Naive thymus-derived CD8-positive, alpha-beta T cell (primary cell): ENCODE data around the gene FTHL17. TPM values are rescaled to one million over a fixed set of nuclear protein-coding genes. Genes with fewer than 3 reads are reported as not detected.

Source experiments
- ATAC-seq, 2 donors: fragments of 150-1000 bp; cut with Tn5 transposase in 1 of 2; sonication (Bioruptor Pico), chemical (Tn5 transposase) in 1 of 2; 1 replicate in 1 of 2; 2 replicates in 1 of 2; pipeline ENCODE4 v1.10.0; 2021; ENCODE audit warnings: mild to moderate bottlenecking in 2 of 2, moderate library complexity in 2 of 2
- POLR2A ChIA-PET: fragments of 350-600 bp; sonication (Branson Sonifier 250); formaldehyde crosslinking; loops from one replicate; lab custom pipeline; 2021; ENCODE audit warnings: antibody characterized with exemption; lab: Charles Lee
- DNase-seq, 10 donors: peaks; one replicate each; pipeline versions ENCODE4 v3.0.0 to v3.0.0-alpha.2; 2020 to 2022
- H3K27ac Mint-ChIP-seq, 10 donors: one replicate each; pipeline ENCODE4 v1.8.0; 2020 to 2022; ENCODE audit warnings: mild to moderate bottlenecking in 10 of 10, mixed read lengths in 10 of 10, moderate library complexity in 4 of 10, inconsistent platforms in 1 of 10
- H3K27me3 Mint-ChIP-seq, 5 donors: one replicate each; pipeline ENCODE4 v1.8.0; 2021 to 2022; ENCODE audit warnings: mixed read lengths in 5 of 5
- H3K36me3 Mint-ChIP-seq, 3 donors: one replicate each; pipeline ENCODE4 v1.8.0; 2020 to 2022; ENCODE audit warnings: mixed read lengths in 3 of 3, mild to moderate bottlenecking in 2 of 3, inconsistent platforms in 1 of 3
- H3K4me1 Mint-ChIP-seq, 4 donors: one replicate each; pipeline ENCODE4 v1.8.0; 2021 to 2022; ENCODE audit warnings: mixed read lengths in 4 of 4
- H3K4me3 Mint-ChIP-seq, 10 donors: one replicate each; pipeline ENCODE4 v1.8.0; 2020 to 2022; ENCODE audit warnings: mild to moderate bottlenecking in 10 of 10, mixed read lengths in 10 of 10, moderate library complexity in 6 of 10, inconsistent platforms in 1 of 10
- H3K9me3 Mint-ChIP-seq, 9 donors: one replicate each; pipeline ENCODE4 v1.8.0; 2020 to 2022; ENCODE audit warnings: mixed read lengths in 9 of 9, mild to moderate bottlenecking in 3 of 9, inconsistent platforms in 1 of 9, moderate library complexity in 1 of 9
- polyA plus RNA-seq, 3 donors: library from polyadenylated mRNA; unstranded; fragments of 300-500 nt; fragmentation: Illumina TruSeq; gene quantifications; one replicate each; pipeline ENCODE4 v1.2.3, GENCODE V29; 2021
- total RNA-seq, 8 experiments: library from RNA in 2 of 8; stranded (reverse) in 2 of 8; gene quantifications; one replicate each; pipeline ENCODE4 v1.2.3 and lab custom pipeline; 2021 to 2026

FTHL17 gene
- total and polyA plus RNA-seq, 5 experiments from 2014 or later: not detected

DNA sequence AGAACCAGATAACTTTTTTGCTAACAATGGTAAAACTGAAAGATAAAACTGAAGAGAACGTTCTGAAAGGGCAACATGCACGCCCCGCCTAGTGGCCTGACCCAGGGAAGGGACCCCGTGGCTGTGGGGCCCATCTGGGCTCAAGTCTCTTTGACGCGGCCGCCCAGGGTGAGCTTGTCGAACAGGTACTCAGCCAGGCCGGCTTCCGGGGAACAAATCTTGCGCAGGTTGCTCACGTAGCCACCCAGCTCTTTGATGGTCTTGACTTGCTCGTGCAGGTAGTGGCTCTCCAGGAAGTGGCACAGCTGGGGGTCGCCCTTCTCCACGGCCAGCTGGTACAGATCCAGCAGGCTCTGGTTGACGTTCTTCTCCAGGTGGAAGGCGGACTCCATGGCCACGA, 579 bp downstream of the FTHL17 start:
- H3K4me3 Mint-ChIP-seq: no peak overlapping the region
- H3K27ac Mint-ChIP-seq: no peak overlapping the region

DNA sequence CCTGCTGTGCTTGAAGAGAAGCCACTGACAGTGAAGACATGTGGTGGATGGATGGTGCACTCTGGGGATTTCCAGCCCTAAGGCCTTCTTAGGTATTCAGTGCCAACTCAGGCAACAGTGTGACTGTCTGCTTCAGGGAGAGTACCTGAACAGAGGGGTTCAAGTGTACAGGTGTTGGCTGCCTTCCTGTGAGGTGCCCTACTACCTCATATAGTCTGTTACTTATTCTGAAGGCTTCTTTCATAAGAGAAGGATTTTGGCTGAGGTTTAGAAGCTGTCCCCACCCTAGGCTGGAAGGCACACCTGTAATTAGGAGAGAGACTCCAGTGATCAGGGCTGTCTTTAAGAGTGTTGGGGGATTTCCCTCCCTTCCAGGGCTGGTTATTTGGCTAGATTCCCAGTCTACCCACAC, 1.8 kb downstream of the FTHL17 start:
- ATAC-seq (no peak), DNase-seq (no peak)
- POLR2A ChIA-PET: no interaction called here
- Mint-ChIP-seq H3K36me3 (peaks cover 0 to 5% (median 0%) of the 10 kb centered on the region in 3 donors), H3K27ac (no peak overlapping the region), H3K27me3 (no peaks in the 10 kb centered on the region), H3K4me3 (no peak overlapping the region), H3K9me3 (peaks cover 0 to 16% (median 4%) of the 10 kb centered on the region in 9 donors), H3K4me1 (no peaks in the 10 kb centered on the region)

More for the DNA sequence above, 579 bp downstream of the FTHL17 start:
- Mint-ChIP-seq H3K9me3 (peaks cover 0 to 20% (median 6%) of the 10 kb centered on the region in 9 donors), H3K4me1 (no peaks in the 10 kb centered on the region), H3K27me3 (no peaks in the 10 kb centered on the region), H3K36me3 (peaks cover 0 to 5% (median 0%) of the 10 kb centered on the region in 3 donors)
- DNase-seq (no peak), ATAC-seq (no peak)
- POLR2A ChIA-PET: no interaction called here

DNA sequence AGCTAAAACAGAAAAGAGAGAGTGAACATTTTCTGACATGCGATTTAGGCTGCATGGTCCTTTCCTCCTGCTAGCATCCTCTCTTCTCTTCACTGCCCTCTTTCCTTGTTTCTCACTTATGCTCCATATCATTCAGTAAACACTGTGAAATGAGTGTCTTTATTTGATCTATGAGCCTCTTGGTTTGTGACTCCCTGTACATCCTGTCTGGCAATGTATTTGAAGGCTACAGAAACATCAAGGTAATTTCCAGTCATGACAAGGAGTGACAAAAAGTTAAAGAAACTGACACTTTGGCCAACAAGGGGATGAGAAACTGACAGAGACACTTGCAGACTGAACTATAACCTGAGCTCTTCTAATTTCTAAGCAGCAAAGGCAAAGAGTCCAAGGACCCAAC, 8.7 kb downstream of the FTHL17 start:
- H3K36me3 Mint-ChIP-seq: no peaks in the 10 kb centered on the region
- peaks cover 0 to 3% (median 0%) of the 10 kb centered on the region in 9 donors for H3K9me3 Mint-ChIP-seq
- no peak overlapping the region for H3K27ac Mint-ChIP-seq
- ATAC-seq (no peak), DNase-seq (no peak)
- POLR2A ChIA-PET: no interaction called here
- H3K27me3 Mint-ChIP-seq: no peaks in the 10 kb centered on the region
- H3K4me1 Mint-ChIP-seq: no peaks in the 10 kb centered on the region
- H3K4me3 Mint-ChIP-seq: no peak overlapping the region

DNA sequence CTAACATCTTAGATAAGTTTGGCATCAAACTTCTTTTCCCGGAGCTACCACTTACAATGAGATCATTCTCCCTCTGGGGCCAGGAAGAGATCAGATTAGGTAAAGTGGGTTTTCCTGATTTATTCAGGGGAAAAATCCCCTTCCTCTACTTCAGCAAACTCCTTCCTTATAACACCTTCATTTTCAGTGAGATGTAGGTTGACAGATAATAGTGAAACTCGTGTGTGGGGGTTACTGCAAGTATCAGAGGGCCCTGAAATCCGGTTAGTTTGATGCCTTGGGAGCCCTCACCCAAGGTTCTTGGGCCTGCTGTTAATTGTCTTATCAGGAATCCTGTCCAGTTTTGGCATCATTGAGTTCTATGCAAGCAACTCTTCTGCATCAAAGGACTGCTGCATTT, 10.8 kb downstream of the FTHL17 start:
- no peaks in the 10 kb centered on the region for H3K36me3 Mint-ChIP-seq
- H3K27me3 Mint-ChIP-seq: no peaks in the 10 kb centered on the region
- H3K4me1 Mint-ChIP-seq: no peaks in the 10 kb centered on the region
- no peak overlapping the region for H3K4me3 Mint-ChIP-seq
- POLR2A ChIA-PET: no interaction called here
- DNase-seq: no peak
- H3K27ac Mint-ChIP-seq: no peak overlapping the region
- no peaks in the 10 kb centered on the region for H3K9me3 Mint-ChIP-seq
- no peak for ATAC-seq

DNA sequence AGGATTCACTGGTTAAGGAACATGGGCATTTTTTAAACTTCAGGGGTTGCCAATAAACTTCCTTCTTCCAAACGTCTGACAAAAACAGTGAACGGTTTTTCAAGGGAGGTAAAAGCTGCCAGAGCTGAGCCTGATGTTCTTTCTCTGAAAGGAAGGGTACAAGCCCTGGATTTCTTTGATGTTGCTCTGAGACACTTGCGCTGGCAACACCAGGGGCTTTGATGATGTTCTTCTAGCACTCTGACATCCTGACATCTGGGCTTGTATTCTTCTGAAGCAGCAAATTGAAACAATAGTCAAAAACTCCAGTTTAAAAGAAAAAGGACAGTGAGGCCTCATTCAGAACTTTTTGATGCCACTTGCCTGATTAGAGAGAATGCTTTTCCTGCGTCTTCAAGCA, 11.8 kb downstream of the FTHL17 start:
- Mint-ChIP-seq H3K9me3 (peaks cover 0 to 7% (median 0%) of the 10 kb centered on the region in 9 donors), H3K27ac (no peak overlapping the region), H3K36me3 (no peaks in the 10 kb centered on the region), H3K4me1 (no peaks in the 10 kb centered on the region), H3K4me3 (no peak overlapping the region), H3K27me3 (no peaks in the 10 kb centered on the region)
- no peak for ATAC-seq
- POLR2A ChIA-PET: no interaction called here
- no peak for DNase-seq

DNA sequence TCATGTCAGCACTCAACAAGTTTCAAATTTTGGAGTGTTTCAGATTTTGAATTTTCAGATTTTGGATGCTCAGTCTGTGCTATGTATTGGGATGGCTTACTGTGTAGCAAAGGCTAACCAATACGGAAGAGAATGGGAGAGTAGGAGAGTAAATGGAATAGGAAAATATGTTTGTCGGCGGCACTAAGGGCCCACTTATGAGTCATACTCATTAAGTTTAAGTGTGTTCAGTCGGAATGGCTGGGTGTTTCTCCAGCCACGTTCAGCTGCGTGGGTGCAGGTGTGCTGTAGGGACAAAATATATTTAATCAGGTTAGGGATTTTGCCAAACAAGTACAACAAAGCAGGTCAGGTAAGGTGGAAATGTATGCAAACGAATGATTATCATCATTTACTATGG, 13.6 kb downstream of the FTHL17 start:
- Mint-ChIP-seq H3K27me3 (peaks cover 0 to 4% (median 0%) of the 10 kb centered on the region in 5 donors), H3K4me3 (no peak overlapping the region), H3K4me1 (no peaks in the 10 kb centered on the region), H3K36me3 (no peaks in the 10 kb centered on the region), H3K27ac (no peak overlapping the region), H3K9me3 (peaks cover 0 to 7% (median 0%) of the 10 kb centered on the region in 9 donors)
- POLR2A ChIA-PET: no interaction called here
- ATAC-seq (no peak), DNase-seq (no peak)

DNA sequence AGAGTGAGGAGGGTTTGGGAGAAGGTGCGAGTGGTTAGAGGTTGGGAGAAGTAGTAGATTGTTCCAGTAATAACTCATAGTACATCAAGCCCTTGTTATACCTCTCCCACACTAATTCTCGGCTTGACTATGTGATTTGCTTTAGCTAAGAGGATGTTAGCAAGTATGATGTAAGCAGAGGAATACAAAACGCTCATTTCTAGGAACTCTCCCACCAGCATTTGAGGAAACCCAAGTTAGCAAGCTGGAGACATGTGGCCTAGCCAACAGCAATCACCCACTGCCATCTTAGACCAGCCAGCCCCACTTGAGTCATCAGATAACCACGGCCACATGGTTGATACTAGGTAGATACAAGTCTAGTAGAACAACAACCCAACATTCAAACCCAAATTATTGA, 14.2 kb downstream of the FTHL17 start:
- ATAC-seq (no peak), DNase-seq (no peak)
- H3K27ac Mint-ChIP-seq: no peak overlapping the region
- peaks cover 0 to 4% (median 0%) of the 10 kb centered on the region in 5 donors for H3K27me3 Mint-ChIP-seq
- H3K4me3 Mint-ChIP-seq: no peak overlapping the region
- peaks cover 0 to 7% (median 0%) of the 10 kb centered on the region in 9 donors for H3K9me3 Mint-ChIP-seq
- POLR2A ChIA-PET: no interaction called here
- no peaks in the 10 kb centered on the region for H3K4me1 Mint-ChIP-seq
- no peaks in the 10 kb centered on the region for H3K36me3 Mint-ChIP-seq

DNA sequence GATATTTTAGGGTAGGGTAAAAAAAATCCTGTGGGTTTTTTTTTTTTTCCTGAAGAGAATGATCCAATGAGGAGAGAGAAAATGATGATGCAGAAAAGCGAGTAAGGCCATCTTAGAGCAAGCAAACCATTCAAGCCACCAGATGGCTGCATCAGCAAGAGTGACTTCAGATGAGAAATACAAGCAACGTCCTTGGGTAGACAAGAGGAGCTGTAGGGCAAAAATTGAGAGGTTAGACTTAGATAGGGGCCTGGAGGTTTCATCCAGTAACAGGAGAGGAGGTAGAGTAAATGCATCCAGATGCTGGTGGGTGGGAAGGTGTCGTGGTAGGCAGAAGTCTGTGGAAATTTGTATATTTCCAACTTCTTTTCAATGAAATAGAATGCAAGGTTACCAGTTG, 14.6 kb downstream of the FTHL17 start:
- H3K36me3 Mint-ChIP-seq: no peaks in the 10 kb centered on the region
- no peak for ATAC-seq
- H3K9me3 Mint-ChIP-seq: peaks cover 0 to 7% (median 0%) of the 10 kb centered on the region in 9 donors
- POLR2A ChIA-PET: no interaction called here
- no peak for DNase-seq
- no peak overlapping the region for H3K4me3 Mint-ChIP-seq
- H3K27ac Mint-ChIP-seq: no peak overlapping the region
- no peaks in the 10 kb centered on the region for H3K4me1 Mint-ChIP-seq
- peaks cover 0 to 4% (median 0%) of the 10 kb centered on the region in 5 donors for H3K27me3 Mint-ChIP-seq

DNA sequence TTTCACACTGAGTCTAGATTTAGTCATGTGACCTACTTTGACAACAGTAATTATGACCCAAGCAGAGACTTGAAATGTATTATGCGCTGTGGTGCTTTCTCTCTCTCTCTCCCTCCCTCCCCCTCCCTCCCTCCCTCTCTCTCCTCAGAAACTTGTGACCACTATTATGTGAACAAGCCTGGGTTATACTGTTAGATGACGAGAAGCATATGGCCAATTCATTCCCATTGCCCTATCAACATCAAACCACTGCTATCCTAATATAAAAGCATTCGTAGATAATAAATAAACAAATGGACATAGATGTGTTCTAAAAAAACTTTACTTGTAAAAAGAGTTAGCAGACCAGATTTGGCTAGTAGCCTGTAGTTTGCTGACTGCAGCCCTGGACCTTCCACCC, 18.2 kb downstream of the FTHL17 start:
- no peaks in the 10 kb centered on the region for H3K4me1 Mint-ChIP-seq
- POLR2A ChIA-PET: no interaction called here
- H3K36me3 Mint-ChIP-seq: no peaks in the 10 kb centered on the region
- H3K9me3 Mint-ChIP-seq: peaks cover 0 to 7% (median 0%) of the 10 kb centered on the region in 9 donors
- no peak for ATAC-seq
- DNase-seq: no peak
- H3K27ac Mint-ChIP-seq: no peak overlapping the region
- H3K4me3 Mint-ChIP-seq: no peak overlapping the region
- H3K27me3 Mint-ChIP-seq: peaks cover 0 to 8% (median 0%) of the 10 kb centered on the region in 5 donors

DNA sequence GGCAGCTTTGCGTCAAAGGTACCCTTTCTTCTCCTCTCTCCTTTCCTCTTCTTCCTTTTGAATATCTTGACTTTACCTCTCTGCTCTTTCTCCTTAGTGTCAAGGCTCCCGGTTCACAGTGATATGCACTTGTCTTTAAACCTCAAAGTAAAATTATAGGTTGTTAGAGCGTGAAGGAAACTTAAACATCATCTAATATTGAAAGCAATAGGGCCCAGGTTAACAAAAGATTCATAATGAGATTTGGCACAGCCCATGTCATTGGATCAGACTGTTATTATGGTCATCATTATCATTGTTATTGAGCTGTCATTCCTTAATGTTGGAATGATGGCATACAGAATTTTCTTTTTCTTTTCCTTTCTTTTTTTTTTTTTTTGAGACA, 32.5 kb downstream of the FTHL17 start:
- H3K4me3 Mint-ChIP-seq: no peak overlapping the region
- ATAC-seq (no peak), DNase-seq (no peak)
- H3K4me1 Mint-ChIP-seq: peaks cover 0 to 2% (median 0%) of the 10 kb centered on the region in 4 donors
- no peaks in the 10 kb centered on the region for H3K9me3 Mint-ChIP-seq
- POLR2A ChIA-PET: no interaction called here
- H3K36me3 Mint-ChIP-seq: no peaks in the 10 kb centered on the region
- H3K27ac Mint-ChIP-seq: no peak overlapping the region
- peaks cover 0 to 6% (median 2%) of the 10 kb centered on the region in 5 donors for H3K27me3 Mint-ChIP-seq

DNA sequence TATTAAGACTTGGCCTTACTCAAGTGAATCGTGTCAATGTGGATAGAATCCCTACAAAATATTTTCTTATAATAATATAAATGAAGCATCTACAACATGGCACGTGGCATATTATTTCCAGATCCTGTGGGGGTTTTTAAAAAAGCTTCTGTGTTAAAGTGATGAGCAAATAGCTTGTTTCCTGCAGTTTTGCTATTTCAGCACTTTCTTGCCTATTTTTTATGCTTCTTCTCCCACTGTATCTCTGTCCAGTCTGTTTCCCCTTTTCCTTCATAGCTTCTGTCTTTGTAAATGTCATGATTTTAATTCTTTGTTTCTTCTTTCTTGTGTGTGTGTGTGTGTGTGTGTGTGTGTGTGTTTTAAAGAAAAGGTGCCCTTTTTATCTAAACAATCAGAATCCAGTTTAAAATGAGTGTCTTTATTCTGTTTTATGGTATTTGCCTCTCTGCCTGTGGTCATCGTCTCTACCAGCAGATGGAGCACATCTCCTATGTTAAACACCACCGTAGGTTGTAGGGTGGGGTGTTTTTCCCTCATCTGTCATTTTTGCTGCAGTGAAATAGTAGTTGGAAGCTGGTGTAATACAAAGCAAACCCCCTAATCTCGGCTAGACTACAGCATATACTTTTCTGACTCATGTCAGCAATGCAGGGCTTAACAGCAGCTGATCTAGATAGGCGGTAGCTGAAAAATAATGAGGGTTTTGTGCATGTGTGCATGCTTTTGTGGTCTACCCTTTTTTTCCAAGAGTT, 33.1 kb downstream of the FTHL17 start:
- peak in 4 of 10 donors; percentile 2 to 7 (median 4) for DNase-seq
- Mint-ChIP-seq H3K27ac (no peak overlapping the region), H3K27me3 (peaks cover 0 to 6% (median 2%) of the 10 kb centered on the region in 5 donors), H3K36me3 (no peaks in the 10 kb centered on the region), H3K4me3 (no peak overlapping the region), H3K9me3 (no peaks in the 10 kb centered on the region), H3K4me1 (peaks cover 0 to 2% (median 0%) of the 10 kb centered on the region in 4 donors)
- no peak for ATAC-seq
- POLR2A ChIA-PET: interaction anchor here (0.6 kb wide), 1 partner anchor 1204 kb away, joined by 3 read pairs; no protein-coding TSS in a partner anchor

DNA sequence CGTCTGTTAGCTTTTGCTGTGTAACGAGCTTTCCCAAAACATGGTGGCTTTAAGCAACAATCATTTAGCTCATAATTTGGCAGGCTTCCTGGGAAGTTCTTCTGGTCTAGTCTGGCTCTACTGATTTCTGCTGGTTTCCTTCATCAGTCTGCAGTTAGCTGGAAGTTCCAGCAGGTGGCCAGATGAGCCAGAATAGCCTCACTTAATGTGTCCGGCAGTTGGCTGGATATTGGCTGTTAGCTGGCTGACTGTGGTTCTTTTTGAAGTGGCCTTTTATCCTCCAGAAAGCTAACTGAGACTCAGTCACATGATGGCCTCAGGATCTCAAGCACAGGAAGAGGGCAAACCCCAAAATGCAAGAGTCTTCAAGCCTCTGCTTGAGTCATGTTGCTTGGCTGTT, 34.9 kb downstream of the FTHL17 start:
- Mint-ChIP-seq H3K4me3 (no peak overlapping the region), H3K36me3 (no peaks in the 10 kb centered on the region), H3K9me3 (peaks cover 0 to 1% (median 0%) of the 10 kb centered on the region in 9 donors), H3K27ac (no peak overlapping the region), H3K4me1 (peaks cover 0 to 2% (median 0%) of the 10 kb centered on the region in 4 donors), H3K27me3 (peaks cover 0 to 7% (median 3%) of the 10 kb centered on the region in 5 donors)
- POLR2A ChIA-PET: no interaction called here
- no peak for ATAC-seq
- DNase-seq: no peak

DNA sequence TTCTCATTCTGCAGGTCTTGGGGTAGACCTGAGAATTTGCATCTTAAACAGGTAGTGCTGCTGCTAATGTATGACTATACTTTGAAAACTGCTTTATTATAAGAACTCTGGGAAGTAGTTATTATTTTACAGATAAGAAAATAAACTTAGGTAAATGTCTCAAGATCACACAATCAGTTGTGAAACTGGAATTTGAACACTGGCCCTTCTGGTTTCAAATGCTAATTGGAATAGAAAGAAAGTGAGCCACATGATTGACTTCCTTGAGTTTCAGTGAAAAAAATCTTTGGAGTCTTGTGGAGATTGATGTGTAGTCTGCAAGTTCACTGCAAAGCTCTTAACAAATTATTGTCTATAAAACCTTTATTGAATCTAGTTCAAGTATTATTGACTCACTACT, 44.5 kb downstream of the FTHL17 start:
- H3K36me3 Mint-ChIP-seq: no peaks in the 10 kb centered on the region
- DNase-seq (no peak), ATAC-seq (no peak)
- peaks cover 0 to 8% (median 0%) of the 10 kb centered on the region in 9 donors for H3K9me3 Mint-ChIP-seq
- H3K27me3 Mint-ChIP-seq: peaks cover 3 to 20% (median 7%) of the 10 kb centered on the region in 5 donors
- H3K4me1 Mint-ChIP-seq: no peaks in the 10 kb centered on the region
- H3K27ac Mint-ChIP-seq: no peak overlapping the region
- POLR2A ChIA-PET: no interaction called here
- no peak overlapping the region for H3K4me3 Mint-ChIP-seq
